Ectodermal cell (in vitro differentiated cells): ENCODE results near the gene MBD3L2.

Experiments
- H3K27ac ChIP-seq: 2 replicates; pipeline ENCODE4 v1.7.0; 2013; ENCODE audit warnings: mild to moderate bottlenecking, low read depth, low read length; ENCODE audit not compliant: insufficient read depth, poor library complexity, severe bottlenecking
- H3K27me3 ChIP-seq: 2 replicates; pipeline ENCODE4 v1.7.0; 2013; ENCODE audit warnings: mild to moderate bottlenecking, low read length; ENCODE audit not compliant: insufficient read depth, control insufficient read depth, poor library complexity, severe bottlenecking
- H3K36me3 ChIP-seq: one replicate; pipeline ENCODE4 v1.7.0; 2013; ENCODE audit warnings: low read length; ENCODE audit not compliant: control insufficient read depth, insufficient read depth
- H3K4me1 ChIP-seq: one replicate; pipeline ENCODE4 v1.7.0; 2013; ENCODE audit warnings: low read length; ENCODE audit not compliant: control insufficient read depth, insufficient read depth
- H3K4me3 ChIP-seq: 2 replicates; pipeline ENCODE4 v1.7.0; 2013; ENCODE audit warnings: low read depth, low read length, control low read depth; ENCODE audit not compliant: insufficient read depth
- H3K9me3 ChIP-seq: 2 replicates; pipeline ENCODE4 v1.7.0; 2013; ENCODE audit warnings: mild to moderate bottlenecking, low read length, moderate library complexity; ENCODE audit not compliant: control insufficient read depth
- WGBS, 2 experiments: methylation state at CpG; one replicate each; pipeline ENCODE4 v1.1.7; 2013; ENCODE audit warnings: missing lambda C conversion rate in 2 of 2; 5-methylcytosine and 5-hydroxymethylcytosine counted together

The MBD3L2 gene

GRCh38 chr19:7076151-7076550 lies 27.0 kb downstream of the MBD3L2 start:
- Histone ChIP-seq H3K4me3 (no peak overlapping the region), H3K27ac (no peak overlapping the region), H3K9me3 (peaks cover 8% of the 10 kb centered on the region), H3K36me3 (peaks cover 75% of the 10 kb centered on the region), H3K4me1 (no peaks in the 10 kb centered on the region), H3K27me3 (no peaks in the 10 kb centered on the region)
- WGBS, 2 experiments: 94 to 98% methylated on average over 6 of the region's 6 CpGs

DNA sequence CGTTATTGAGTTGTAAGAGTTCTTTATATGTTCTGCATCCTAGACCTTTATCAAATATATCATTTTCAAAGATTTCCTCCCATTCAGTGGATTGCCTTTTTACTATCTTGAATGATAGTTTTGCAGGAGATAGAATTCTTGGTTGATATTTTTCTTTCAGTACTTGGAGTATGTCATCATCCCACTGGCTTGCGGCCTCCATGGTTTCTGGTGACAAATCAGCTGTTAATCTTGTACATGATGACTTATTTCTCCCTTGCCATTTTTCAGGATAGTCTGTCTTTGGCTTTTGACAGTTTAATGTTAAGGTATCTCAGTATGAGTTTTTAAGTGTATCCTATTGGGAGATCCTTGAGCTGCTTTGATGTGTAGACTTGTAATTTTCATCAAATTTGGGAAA lies 28.9 kb downstream of the MBD3L2 start:
- Histone ChIP-seq H3K27ac (no peak overlapping the region), H3K4me1 (no peaks in the 10 kb centered on the region), H3K4me3 (no peak overlapping the region), H3K9me3 (peaks cover 19% of the 10 kb centered on the region), H3K27me3 (no peaks in the 10 kb centered on the region), H3K36me3 (peaks cover 94% of the 10 kb centered on the region)
- 92 to 98% methylated on average over 1 to 2 of the region's 2 CpGs for WGBS, 2 experiments

GRCh38 chr19:7083076-7083956 lies 34.2 kb downstream of the MBD3L2 start:
- Histone ChIP-seq H3K27me3 (no peaks in the 10 kb centered on the region), H3K27ac (no peak overlapping the region), H3K9me3 (peaks cover 22% of the 10 kb centered on the region), H3K4me3 (no peak overlapping the region), H3K36me3 (peaks cover 73% of the 10 kb centered on the region), H3K4me1 (no peaks in the 10 kb centered on the region)
- 96 to 97% methylated on average over 13 to 15 of the region's 15 CpGs for WGBS, 2 experiments

GRCh38 chr19:7088999-7089398 lies 39.9 kb downstream of the MBD3L2 start:
- WGBS, 2 experiments: 94% methylated on average over 6 of the region's 6 CpGs
- H3K9me3 ChIP-seq: peaks cover 2% of the 10 kb centered on the region
- H3K4me3 ChIP-seq: no peak overlapping the region
- peaks cover 29% of the 10 kb centered on the region for H3K36me3 ChIP-seq
- H3K4me1 ChIP-seq: no peaks in the 10 kb centered on the region
- no peaks in the 10 kb centered on the region for H3K27me3 ChIP-seq
- no peak overlapping the region for H3K27ac ChIP-seq

GRCh38 chr19:7098096-7098495 lies 49.0 kb downstream of the MBD3L2 start:
- Histone ChIP-seq H3K27ac (no peak overlapping the region), H3K27me3 (no peaks in the 10 kb centered on the region), H3K4me3 (peak overlapping the region; percentile 51), H3K4me1 (no peaks in the 10 kb centered on the region), H3K36me3 (no peaks in the 10 kb centered on the region), H3K9me3 (no peaks in the 10 kb centered on the region)
- 96 to 97% methylated on average over 3 of the region's 3 CpGs for WGBS, 2 experiments

GRCh38 chr19:7098701-7099596 lies 49.8 kb downstream of the MBD3L2 start:
- H3K27me3 ChIP-seq: no peaks in the 10 kb centered on the region
- H3K4me1 ChIP-seq: no peaks in the 10 kb centered on the region
- WGBS, 2 experiments: 1% methylated on average over 78 of the region's 78 CpGs
- no peaks in the 10 kb centered on the region for H3K36me3 ChIP-seq
- peak overlapping the region; percentile 51 for H3K4me3 ChIP-seq
- H3K27ac ChIP-seq: peak overlapping the region; percentile 71
- no peaks in the 10 kb centered on the region for H3K9me3 ChIP-seq

DNA sequence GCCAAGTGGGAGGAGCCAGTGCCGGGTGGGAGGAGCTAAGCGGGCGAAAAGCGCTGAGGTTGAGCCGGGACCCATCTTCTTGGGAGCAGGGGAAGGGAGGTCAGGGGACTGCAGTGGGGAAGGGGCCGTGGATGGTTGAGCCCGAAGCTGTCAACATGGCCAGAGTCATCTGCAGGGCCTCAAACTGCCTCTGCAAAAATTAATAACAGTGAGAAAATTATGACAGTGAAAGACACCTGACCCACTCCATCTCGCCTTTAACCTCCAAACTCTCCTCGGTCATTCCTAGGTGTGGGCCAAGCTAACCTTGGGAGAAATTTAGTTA lies 50.4 kb downstream of the MBD3L2 start:
- Histone ChIP-seq H3K27ac (no peak overlapping the region), H3K4me1 (no peaks in the 10 kb centered on the region), H3K36me3 (no peaks in the 10 kb centered on the region), H3K27me3 (no peaks in the 10 kb centered on the region), H3K4me3 (peak overlapping the region; percentile 51), H3K9me3 (no peaks in the 10 kb centered on the region)
- 20% methylated on average over 9 of the region's 9 CpGs for WGBS, 2 experiments
